Stimulated activated memory B cell treated with anti-CD40 and anti-IgM and Interleukin-4, amounts not matched to agents 10 μg/mL and 1 μg/mL and 100 μg/mL, for 72 hours (primary cell): ENCODE measurements around the gene MYO1E.

Source experiments
- ATAC-seq: fragments of 150-1000 bp; cut with Tn5 transposase; 2 replicates; pipeline ENCODE4 v1.10.0; 2021
- H3K27ac Mint-ChIP-seq: one replicate; pipeline ENCODE4 v1.8.0; 2022; ENCODE audit warnings: mild to moderate bottlenecking, mixed read lengths
- H3K27me3 Mint-ChIP-seq: one replicate; pipeline ENCODE4 v1.8.0; 2022; ENCODE audit warnings: mixed read lengths
- H3K36me3 Mint-ChIP-seq: one replicate; pipeline ENCODE4 v1.8.0; 2022; ENCODE audit warnings: mixed read lengths
- H3K4me1 Mint-ChIP-seq: one replicate; pipeline ENCODE4 v1.8.0; 2022; ENCODE audit warnings: mixed read lengths
- H3K4me3 Mint-ChIP-seq: one replicate; pipeline ENCODE4 v1.8.0; 2022; ENCODE audit warnings: mild to moderate bottlenecking, moderate library complexity, mixed read lengths
- H3K9me3 Mint-ChIP-seq: one replicate; pipeline ENCODE4 v1.8.0; 2022; ENCODE audit warnings: mixed read lengths

Gene MYO1E

GRCh38 chr15:59243622-59244021 is 129.0 kb downstream of the MYO1E start:
- H3K4me3 Mint-ChIP-seq = no peak overlapping the region
- no peaks in the 10 kb centered on the region for H3K27me3 Mint-ChIP-seq
- H3K4me1 Mint-ChIP-seq = peaks cover 53% of the 10 kb centered on the region
- no peak for ATAC-seq
- H3K27ac Mint-ChIP-seq = peak overlapping the region; percentile 84
- no peaks in the 10 kb centered on the region for H3K9me3 Mint-ChIP-seq
- H3K36me3 Mint-ChIP-seq = peaks cover 36% of the 10 kb centered on the region

- H3K4me1 Mint-ChIP-seq = peaks cover 54% of the 10 kb centered on the region
- H3K36me3 Mint-ChIP-seq = peaks cover 36% of the 10 kb centered on the region
- H3K27me3 Mint-ChIP-seq = no peaks in the 10 kb centered on the region
- H3K9me3 Mint-ChIP-seq = no peaks in the 10 kb centered on the region
- peak overlapping the region; percentile 84 for H3K27ac Mint-ChIP-seq
- ATAC-seq = no peak
- no peak overlapping the region for H3K4me3 Mint-ChIP-seq
Measured at GRCh38 chr15:59242649-59243048, 130.0 kb downstream of the MYO1E start.

- Mint-ChIP-seq H3K36me3 (peaks cover 52% of the 10 kb centered on the region), H3K27ac (no peak overlapping the region), H3K4me1 (peaks cover 69% of the 10 kb centered on the region), H3K9me3 (peaks cover 4% of the 10 kb centered on the region), H3K4me3 (no peak overlapping the region), H3K27me3 (no peaks in the 10 kb centered on the region)
- no peak for ATAC-seq
Measured at GRCh38 chr15:59240036-59240435, 132.6 kb downstream of the MYO1E start.

- peaks cover 4% of the 10 kb centered on the region for H3K9me3 Mint-ChIP-seq
- peaks cover 57% of the 10 kb centered on the region for H3K36me3 Mint-ChIP-seq
- H3K27ac Mint-ChIP-seq = peak overlapping the region; percentile 93
- H3K4me3 Mint-ChIP-seq = peak overlapping the region; percentile 21
- ATAC-seq = peak; percentile 49
- no peaks in the 10 kb centered on the region for H3K27me3 Mint-ChIP-seq
- H3K4me1 Mint-ChIP-seq = peaks cover 52% of the 10 kb centered on the region
Measured at GRCh38 chr15:59237924-59238331, 134.7 kb downstream of the MYO1E start.

- peaks cover 4% of the 10 kb centered on the region for H3K9me3 Mint-ChIP-seq
- peak overlapping the region; percentile 0 for H3K4me3 Mint-ChIP-seq
- peak; percentile 92 for ATAC-seq
- H3K36me3 Mint-ChIP-seq = peaks cover 57% of the 10 kb centered on the region
- no peaks in the 10 kb centered on the region for H3K27me3 Mint-ChIP-seq
- H3K27ac Mint-ChIP-seq = peak overlapping the region; percentile 93
- H3K4me1 Mint-ChIP-seq = peaks cover 53% of the 10 kb centered on the region
Measured at GRCh38 chr15:59237119-59237855, 135.4 kb downstream of the MYO1E start.

- H3K27me3 Mint-ChIP-seq = no peaks in the 10 kb centered on the region
- peaks cover 57% of the 10 kb centered on the region for H3K4me1 Mint-ChIP-seq
- H3K4me3 Mint-ChIP-seq = peak overlapping the region; percentile 48
- ATAC-seq = no peak
- H3K36me3 Mint-ChIP-seq = peaks cover 60% of the 10 kb centered on the region
- H3K9me3 Mint-ChIP-seq = peaks cover 4% of the 10 kb centered on the region
- H3K27ac Mint-ChIP-seq = peak overlapping the region; percentile 93
Measured at GRCh38 chr15:59236394-59236793, 136.3 kb downstream of the MYO1E start.

- Mint-ChIP-seq H3K27ac (peak overlapping the region; percentile 64), H3K9me3 (peaks cover 4% of the 10 kb centered on the region), H3K27me3 (no peaks in the 10 kb centered on the region), H3K4me1 (peaks cover 35% of the 10 kb centered on the region), H3K4me3 (no peak overlapping the region), H3K36me3 (peaks cover 59% of the 10 kb centered on the region)
- ATAC-seq = peak; percentile 44
Measured at GRCh38 chr15:59232476-59232875, 140.2 kb downstream of the MYO1E start.

GRCh38 chr15:59230531-59231055 is 142.1 kb downstream of the MYO1E start:
- no peak for ATAC-seq
- Mint-ChIP-seq H3K9me3 (no peaks in the 10 kb centered on the region), H3K4me3 (no peak overlapping the region), H3K27ac (no peak overlapping the region), H3K36me3 (peaks cover 55% of the 10 kb centered on the region), H3K27me3 (no peaks in the 10 kb centered on the region), H3K4me1 (peaks cover 18% of the 10 kb centered on the region)

- peaks cover 13% of the 10 kb centered on the region for H3K4me1 Mint-ChIP-seq
- peaks cover 54% of the 10 kb centered on the region for H3K36me3 Mint-ChIP-seq
- no peak overlapping the region for H3K27ac Mint-ChIP-seq
- no peak overlapping the region for H3K4me3 Mint-ChIP-seq
- no peak for ATAC-seq
- no peaks in the 10 kb centered on the region for H3K9me3 Mint-ChIP-seq
- H3K27me3 Mint-ChIP-seq = no peaks in the 10 kb centered on the region
Measured at GRCh38 chr15:59229453-59229852, 143.2 kb downstream of the MYO1E start.

GRCh38 chr15:59229015-59229414 is 143.7 kb downstream of the MYO1E start:
- Mint-ChIP-seq H3K27me3 (no peaks in the 10 kb centered on the region), H3K27ac (no peak overlapping the region), H3K4me1 (peaks cover 13% of the 10 kb centered on the region), H3K36me3 (peaks cover 53% of the 10 kb centered on the region), H3K9me3 (no peaks in the 10 kb centered on the region), H3K4me3 (no peak overlapping the region)
- ATAC-seq = no peak

- H3K9me3 Mint-ChIP-seq = no peaks in the 10 kb centered on the region
- H3K27me3 Mint-ChIP-seq = no peaks in the 10 kb centered on the region
- no peak overlapping the region for H3K4me3 Mint-ChIP-seq
- ATAC-seq = no peak
- peaks cover under 1% of the 10 kb centered on the region for H3K4me1 Mint-ChIP-seq
- no peak overlapping the region for H3K27ac Mint-ChIP-seq
- H3K36me3 Mint-ChIP-seq = peaks cover 51% of the 10 kb centered on the region
Measured at GRCh38 chr15:59227021-59227420, 145.7 kb downstream of the MYO1E start.

- Mint-ChIP-seq H3K4me3 (no peak overlapping the region), H3K36me3 (peaks cover 56% of the 10 kb centered on the region), H3K27ac (no peak overlapping the region), H3K27me3 (no peaks in the 10 kb centered on the region), H3K9me3 (no peaks in the 10 kb centered on the region), H3K4me1 (no peaks in the 10 kb centered on the region)
- ATAC-seq = no peak
Measured at GRCh38 chr15:59224474-59224873, 148.2 kb downstream of the MYO1E start.

GRCh38 chr15:59223736-59224135 is 148.9 kb downstream of the MYO1E start:
- Mint-ChIP-seq H3K27me3 (no peaks in the 10 kb centered on the region), H3K36me3 (peaks cover 59% of the 10 kb centered on the region), H3K27ac (no peak overlapping the region), H3K9me3 (no peaks in the 10 kb centered on the region), H3K4me3 (no peak overlapping the region), H3K4me1 (no peaks in the 10 kb centered on the region)
- ATAC-seq = no peak

- H3K9me3 Mint-ChIP-seq = no peaks in the 10 kb centered on the region
- no peak for ATAC-seq
- no peaks in the 10 kb centered on the region for H3K4me1 Mint-ChIP-seq
- H3K36me3 Mint-ChIP-seq = peaks cover 66% of the 10 kb centered on the region
- no peak overlapping the region for H3K27ac Mint-ChIP-seq
- no peaks in the 10 kb centered on the region for H3K27me3 Mint-ChIP-seq
- no peak overlapping the region for H3K4me3 Mint-ChIP-seq
Measured at GRCh38 chr15:59222906-59223550, 149.6 kb downstream of the MYO1E start.

GRCh38 chr15:59221511-59222505 is 150.9 kb downstream of the MYO1E start:
- Mint-ChIP-seq H3K27ac (no peak overlapping the region), H3K4me1 (no peaks in the 10 kb centered on the region), H3K9me3 (no peaks in the 10 kb centered on the region), H3K36me3 (peaks cover 63% of the 10 kb centered on the region), H3K27me3 (no peaks in the 10 kb centered on the region), H3K4me3 (no peak overlapping the region)
- no peak for ATAC-seq
